Hypothalamus (tissue), 51 donors: ENCODE data around the gene PDPR.
"Not testable (repeated sequence)": the region's sequence is repeated elsewhere in the genome, so short reads cannot be mapped to it uniquely, and the experiment has no call there.

Experiments
- DNase-seq, 51 donors: peaks; one replicate each; lab custom pipeline; 2025; lab: John Stamatoyannopoulos, UW

Gene PDPR

DNA sequence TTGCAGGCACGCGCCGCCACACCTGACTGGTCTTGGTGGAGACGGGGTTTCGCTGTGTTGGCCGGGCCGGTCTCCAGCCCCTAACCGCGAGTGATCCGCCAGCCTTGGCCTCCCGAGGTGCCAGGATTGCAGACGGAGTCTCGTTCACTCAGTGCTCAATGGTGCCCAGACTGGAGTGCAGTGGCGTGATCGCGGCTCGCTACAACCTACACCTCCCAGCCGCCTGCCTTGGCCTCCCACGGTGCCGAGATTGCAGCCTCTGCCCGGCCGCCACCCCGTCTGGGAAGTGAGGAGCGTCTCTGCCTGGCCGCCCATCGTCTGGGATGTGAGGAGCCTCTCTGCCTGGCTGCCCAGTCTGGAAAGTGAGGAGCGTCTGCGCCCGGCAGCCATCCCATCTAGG, 89.9 kb downstream of the PDPR start:
- DNase-seq, result not testable (repeated sequence)

DNA sequence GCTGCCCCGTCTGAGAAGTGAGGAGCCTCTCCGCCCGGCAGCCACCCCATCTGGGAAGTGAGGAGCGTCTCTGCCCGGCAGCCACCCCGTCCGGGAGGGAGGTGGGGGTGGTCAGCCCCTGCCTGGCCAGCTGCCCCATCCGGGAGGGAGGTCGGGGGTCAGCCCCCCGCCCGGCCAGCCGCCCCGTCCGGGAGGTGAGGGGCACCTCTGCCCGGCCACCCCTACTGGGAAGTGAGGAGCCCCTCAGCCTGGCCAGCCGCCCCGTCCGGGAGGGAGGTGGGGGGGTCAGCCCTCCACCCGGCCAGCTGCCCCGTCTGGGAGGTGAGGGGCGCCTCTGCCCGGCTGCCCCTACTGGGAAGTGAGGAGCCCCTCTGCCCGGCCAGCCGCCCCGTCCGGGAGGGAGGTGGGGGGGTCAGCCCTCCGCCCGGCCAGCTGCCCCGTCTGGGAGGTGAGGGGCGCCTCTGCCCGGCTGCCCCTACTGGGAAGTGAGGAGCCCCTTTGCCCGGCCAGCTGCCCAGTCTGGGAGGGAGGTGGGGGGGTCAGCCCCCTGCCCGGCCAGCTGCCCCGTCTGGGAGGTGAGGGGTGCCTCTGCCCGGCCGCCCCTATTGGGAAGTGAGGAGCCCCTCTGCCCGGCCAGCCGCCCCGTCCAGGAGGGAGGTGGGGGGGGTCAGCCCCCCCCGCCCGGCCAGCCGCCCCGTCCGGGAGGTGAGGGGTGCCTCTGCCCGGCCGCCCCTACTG, 90.7 kb downstream of the PDPR start:
- DNase-seq, result not testable (repeated sequence)

- not testable (repeated sequence) for DNase-seq
Measured at GRCh38 chr16:70206382-70206781, 92.2 kb downstream of the PDPR start.
